K562 (cell line): ENCODE data around the gene SIRT2. TPM values are rescaled to one million over a fixed set of nuclear protein-coding genes. Genes with fewer than 3 reads are reported as not detected.

Experiments
- C11orf30 ChIP-seq: fragments of 450-650 bp; IDR thresholded peaks from 2 replicates; pipeline ENCODE4 v1.6.1; 2016; ENCODE audit warnings: low read depth, mild to moderate bottlenecking
- CBX5 ChIP-seq: IDR thresholded peaks from 2 replicates; pipeline ENCODE4 v1.6.1; 2014; ENCODE audit warnings: low read depth, borderline replicate concordance
- CHD1 ChIP-seq: fragments of 200-600 bp; sonication (generic); IDR thresholded peaks from one replicate; pipeline ENCODE4 v1.6.1; 2012; ENCODE audit warnings: mild to moderate bottlenecking, moderate library complexity, low read length, inconsistent platforms
- CXXC5 ChIP-seq: fragments of 250-450 bp; sonication (Bioruptor Pico); IDR thresholded peaks from 2 replicates; pipeline ENCODE4 v1.8.0; 2022; ENCODE audit warnings: inconsistent platforms, mild to moderate bottlenecking, moderate library complexity
- EGR1 ChIP-seq: fragments of 450-650 bp; conservative IDR thresholded peaks from 2 replicates; pipeline ENCODE4 v1.6.1; 2017; ENCODE audit warnings: mild to moderate bottlenecking
- EP300 ChIP-seq: IDR thresholded peaks from 2 replicates; pipeline ENCODE4 v1.6.1; 2012; ENCODE audit warnings: low read length, improper control_type of control experiment
- FOSL1 ChIP-seq: fragments of 200-800 bp; sonication (Bioruptor generic); conservative IDR thresholded peaks from 2 replicates; pipeline ENCODE4 v1.6.1; 2016; ENCODE audit warnings: missing genetic modification characterization, missing compliant biosample characterization
- FOXJ2 ChIP-seq: fragments of 200-800 bp; sonication (Bioruptor generic); IDR thresholded peaks from 2 replicates; pipeline ENCODE4 v1.6.1; 2016; ENCODE audit warnings: missing genetic modification characterization, missing compliant biosample characterization
- GABPA ChIP-seq: fragments of 200-800 bp; sonication (Bioruptor generic); conservative IDR thresholded peaks from 2 replicates; pipeline ENCODE4 v1.6.1; 2016; ENCODE audit warnings: low read depth, missing genetic modification characterization, missing compliant biosample characterization
- IFI16 ChIP-seq: fragments of 250-450 bp; sonication (Bioruptor Pico); IDR thresholded peaks from 2 replicates; pipeline ENCODE4 v2.1.2; 2022; ENCODE audit warnings: mild to moderate bottlenecking, inconsistent platforms
- MBD2 ChIP-seq: sonication (generic); IDR thresholded peaks from 2 replicates; pipeline ENCODE4 v1.6.1; 2016; ENCODE audit warnings: low read depth, borderline replicate concordance
- NFXL1 ChIP-seq: fragments of 450-650 bp; formaldehyde crosslinking; IDR thresholded peaks from 2 replicates; pipeline ENCODE4 v1.4.0; 2021; ENCODE audit warnings: mild to moderate bottlenecking
- NFYB ChIP-seq: IDR thresholded peaks from 2 replicates; pipeline ENCODE4 v1.6.1; 2011; ENCODE audit warnings: mild to moderate bottlenecking, moderate library complexity; ENCODE audit not compliant: insufficient read length; ENCODE audit errors: extremely low read depth
- NR1H2 ChIP-seq: sonication (generic); formaldehyde crosslinking; IDR thresholded peaks from 2 replicates; pipeline ENCODE4 v1.4.0; 2020; ENCODE audit warnings: mild to moderate bottlenecking, missing genetic modification reagents
- NR2C2 ChIP-seq, 2 experiments: fragments of 200-800 bp in 1 of 2; sonication (Bioruptor generic) in 1 of 2; sonication (generic) in 1 of 2; formaldehyde crosslinking in 1 of 2; IDR thresholded peaks; 2 replicates each; pipeline versions ENCODE4 v1.6.1 to v1.8.0; 2016 to 2022; ENCODE audit warnings: mild to moderate bottlenecking in 1 of 2, missing compliant biosample characterization in 1 of 2, missing genetic modification characterization in 1 of 2, missing genetic modification reagents in 1 of 2
- SRSF3 ChIP-seq: fragments of 200-400 bp; formaldehyde crosslinking; IDR thresholded peaks from 2 replicates; pipeline ENCODE4 v1.6.1; 2016; ENCODE audit warnings: mild to moderate bottlenecking, low read length, moderate library complexity; ENCODE audit not compliant: insufficient read depth
- SRSF9 ChIP-seq: fragments of 200-400 bp; formaldehyde crosslinking; IDR thresholded peaks from 2 replicates; pipeline ENCODE4 v1.6.1; 2017; ENCODE audit warnings: low read depth, low read length, borderline replicate concordance
- SUPT5H ChIP-seq: fragments of 450-650 bp; IDR thresholded peaks from 2 replicates; pipeline ENCODE4 v1.6.1; 2016
- ZNF121 ChIP-seq: sonication (generic); formaldehyde crosslinking; conservative IDR thresholded peaks from 2 replicates; pipeline ENCODE4 v1.8.0; 2022; ENCODE audit warnings: missing genetic modification reagents
- ZNF253 ChIP-seq: fragments of 250-450 bp; sonication (Bioruptor Pico); conservative IDR thresholded peaks from 2 replicates; pipeline ENCODE4 v1.6.1; 2021; ENCODE audit warnings: mild to moderate bottlenecking
- ZNF644 ChIP-seq: fragments of 200-800 bp; sonication (Bioruptor generic); IDR thresholded peaks from 2 replicates; pipeline ENCODE4 v1.6.1; 2016; ENCODE audit warnings: low read depth, missing genetic modification characterization, missing compliant biosample characterization
- ZNF695 ChIP-seq: fragments of 450-650 bp; formaldehyde crosslinking; IDR thresholded peaks from 2 replicates; pipeline ENCODE4 v1.4.0; 2020; ENCODE audit warnings: mild to moderate bottlenecking, moderate library complexity
- ZNF785 ChIP-seq: fragments of 250-450 bp; sonication (Bioruptor Pico); IDR thresholded peaks from 2 replicates; pipeline ENCODE4 v1.4.0; 2020; ENCODE audit warnings: mild to moderate bottlenecking
- ZNF79 ChIP-seq: fragments of 250-450 bp; sonication (Bioruptor Pico); IDR thresholded peaks from 2 replicates; pipeline ENCODE4 v1.4.0; 2020; ENCODE audit warnings: low read depth, mild to moderate bottlenecking, moderate library complexity
- polyA plus RNA-seq, 8 experiments: library from polyadenylated mRNA; depleted of rRNA in 4 of 8; stranded (reverse) in 5 of 8; unstranded in 3 of 8; fragments of >200 nt; fragmentation: Nextera tagmentation in 2 of 8; fragmentation: Illumina TruSeq in 1 of 8; extraction: Ambion mirVana in 2 of 8; extraction: Trizol in 1 of 8; gene quantifications; 2 replicates each; pipeline versions ENCODE4 v1.2.1 to v1.2.3, GENCODE V29; 2011 to 2014; ENCODE audit warnings: inconsistent platforms in 1 of 8, missing spikeins in 1 of 8
- total RNA-seq, 7 experiments: library from RNA; depleted of rRNA in 6 of 7; stranded (reverse); fragments of >200 nt in 6 of 7; fragmentation: Illumina TruSeq in 2 of 7; extraction: Trizol in 2 of 7; gene quantifications; 2 replicates each; pipeline versions ENCODE4 v1.2.1 to v1.2.3, GENCODE V29; 2011 to 2021; ENCODE audit warnings: low replicate concordance in 1 of 7
- TF ChIP-seq, protein P1 (sequence below), 3 experiments: IDR thresholded peaks in 2 of 3; conservative IDR thresholded peaks in 1 of 3; 2 replicates each; pipeline ENCODE4 v1.5.1; 2011 to 2012; ENCODE audit warnings: low read length in 3 of 3, mild to moderate bottlenecking in 3 of 3, control low read depth in 2 of 3, improper control_type of control experiment in 1 of 3, inconsistent platforms in 1 of 3, low read depth in 1 of 3, mixed read lengths in 1 of 3, moderate library complexity in 1 of 3; ENCODE audit not compliant: insufficient read depth in 2 of 3
- TF ChIP-seq, protein P2 (sequence below): sonication (generic); formaldehyde crosslinking; IDR thresholded peaks from 2 replicates; pipeline ENCODE4 v1.8.1; 2023; ENCODE audit warnings: mild to moderate bottlenecking, missing genetic modification reagents

Gene SIRT2
- total and polyA plus RNA-seq, 9 of the 15 experiments (the other 6 are each of a cell fraction or from before 2014, with no cell fraction given), result 2.3 to 35.2 (median 22.9) TPM

DNA sequence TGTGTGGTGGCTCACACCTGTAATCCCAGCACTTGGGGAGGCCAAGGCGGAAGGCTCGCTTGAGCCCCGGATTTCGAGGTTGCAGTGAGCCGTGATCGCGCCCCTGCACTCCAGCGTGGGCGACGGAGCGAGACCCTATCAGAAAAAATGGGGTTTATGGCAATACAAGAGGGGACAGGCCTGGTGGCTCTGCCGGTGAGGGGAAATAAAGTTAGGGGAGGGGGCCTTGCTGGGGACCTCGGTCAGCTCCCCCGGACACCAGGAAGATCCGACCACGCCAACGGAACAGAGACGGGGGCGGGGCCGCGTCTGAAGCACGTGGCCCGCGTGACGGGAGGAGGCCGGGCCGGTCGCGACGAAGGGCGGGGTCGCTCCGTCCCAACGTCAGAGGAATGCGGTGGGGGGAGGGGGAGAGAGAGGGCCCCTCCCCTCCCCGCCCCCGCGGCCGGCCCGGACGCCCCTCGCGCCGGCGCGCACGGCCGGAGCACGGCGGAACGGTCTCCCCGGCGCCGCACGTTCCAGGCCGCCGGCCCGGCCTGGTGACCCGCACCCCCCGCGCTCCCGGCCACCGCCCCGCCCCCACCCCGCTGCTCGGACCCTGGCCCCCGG lies 47.7 kb downstream of the SIRT2 start (continued):
- TF ChIP-seq C11orf30 (no peak), CXXC5 (CRISPR knock-in tag) (peak; percentile 94), ZNF253 (CRISPR knock-in tag) (no peak), ZNF695 (CRISPR knock-in tag) (no peak), SRSF3 (no peak), MBD2 (peak; percentile 27; the same call in 1 of the 2 replicates), ZNF785 (CRISPR knock-in tag) (no peak), EP300 (peak; percentile 43; the same call in 1 of the 2 replicates), NR2C2 (CRISPR knock-in tag; IDR thresholded peaks at IDR 0.05) (0 out of 2 replicates have a peak, but pooled peaks have one; percentile 15), NR2C2 (tag; IDR thresholded peaks at IDR 0.05) (no peak), ZNF644 (tag) (0 out of 2 replicates have a peak, but pooled peaks have one; percentile 53), FOXJ2 (tag) (no peak), ZNF121 (CRISPR knock-in tag) (no peak), NFYB (no peak), FOSL1 (tag) (no peak), CBX5 (no peak), IFI16 (CRISPR knock-in tag) (no peak), SUPT5H (peak; percentile 78), SRSF9 (no peak), GABPA (tag) (peak; percentile 44), CHD1 (no peak), ZNF79 (CRISPR knock-in tag) (no peak), NFXL1 (no peak), NR1H2 (CRISPR knock-in tag) (no peak), EGR1 (peak; percentile 91)
- TF ChIP-seq, protein P1, sequence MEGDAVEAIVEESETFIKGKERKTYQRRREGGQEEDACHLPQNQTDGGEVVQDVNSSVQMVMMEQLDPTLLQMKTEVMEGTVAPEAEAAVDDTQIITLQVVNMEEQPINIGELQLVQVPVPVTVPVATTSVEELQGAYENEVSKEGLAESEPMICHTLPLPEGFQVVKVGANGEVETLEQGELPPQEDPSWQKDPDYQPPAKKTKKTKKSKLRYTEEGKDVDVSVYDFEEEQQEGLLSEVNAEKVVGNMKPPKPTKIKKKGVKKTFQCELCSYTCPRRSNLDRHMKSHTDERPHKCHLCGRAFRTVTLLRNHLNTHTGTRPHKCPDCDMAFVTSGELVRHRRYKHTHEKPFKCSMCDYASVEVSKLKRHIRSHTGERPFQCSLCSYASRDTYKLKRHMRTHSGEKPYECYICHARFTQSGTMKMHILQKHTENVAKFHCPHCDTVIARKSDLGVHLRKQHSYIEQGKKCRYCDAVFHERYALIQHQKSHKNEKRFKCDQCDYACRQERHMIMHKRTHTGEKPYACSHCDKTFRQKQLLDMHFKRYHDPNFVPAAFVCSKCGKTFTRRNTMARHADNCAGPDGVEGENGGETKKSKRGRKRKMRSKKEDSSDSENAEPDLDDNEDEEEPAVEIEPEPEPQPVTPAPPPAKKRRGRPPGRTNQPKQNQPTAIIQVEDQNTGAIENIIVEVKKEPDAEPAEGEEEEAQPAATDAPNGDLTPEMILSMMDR (IDR thresholded peaks at IDR 0.05 in 2 of 3, conservative IDR thresholded peaks at IDR 0.05 in 1 of 3; ENCODE audit: insufficient read depth in 2 of 3, low read depth in 1 of 3, low read length in 3 of 3), result no peak
- TF ChIP-seq, protein P2, sequence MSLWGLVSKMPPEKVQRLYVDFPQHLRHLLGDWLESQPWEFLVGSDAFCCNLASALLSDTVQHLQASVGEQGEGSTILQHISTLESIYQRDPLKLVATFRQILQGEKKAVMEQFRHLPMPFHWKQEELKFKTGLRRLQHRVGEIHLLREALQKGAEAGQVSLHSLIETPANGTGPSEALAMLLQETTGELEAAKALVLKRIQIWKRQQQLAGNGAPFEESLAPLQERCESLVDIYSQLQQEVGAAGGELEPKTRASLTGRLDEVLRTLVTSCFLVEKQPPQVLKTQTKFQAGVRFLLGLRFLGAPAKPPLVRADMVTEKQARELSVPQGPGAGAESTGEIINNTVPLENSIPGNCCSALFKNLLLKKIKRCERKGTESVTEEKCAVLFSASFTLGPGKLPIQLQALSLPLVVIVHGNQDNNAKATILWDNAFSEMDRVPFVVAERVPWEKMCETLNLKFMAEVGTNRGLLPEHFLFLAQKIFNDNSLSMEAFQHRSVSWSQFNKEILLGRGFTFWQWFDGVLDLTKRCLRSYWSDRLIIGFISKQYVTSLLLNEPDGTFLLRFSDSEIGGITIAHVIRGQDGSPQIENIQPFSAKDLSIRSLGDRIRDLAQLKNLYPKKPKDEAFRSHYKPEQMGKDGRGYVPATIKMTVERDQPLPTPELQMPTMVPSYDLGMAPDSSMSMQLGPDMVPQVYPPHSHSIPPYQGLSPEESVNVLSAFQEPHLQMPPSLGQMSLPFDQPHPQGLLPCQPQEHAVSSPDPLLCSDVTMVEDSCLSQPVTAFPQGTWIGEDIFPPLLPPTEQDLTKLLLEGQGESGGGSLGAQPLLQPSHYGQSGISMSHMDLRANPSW (CRISPR knock-in tag), result no peak
